Measurements from ENCODE around the gene BCAR3.

The BCAR3 gene

DNA sequence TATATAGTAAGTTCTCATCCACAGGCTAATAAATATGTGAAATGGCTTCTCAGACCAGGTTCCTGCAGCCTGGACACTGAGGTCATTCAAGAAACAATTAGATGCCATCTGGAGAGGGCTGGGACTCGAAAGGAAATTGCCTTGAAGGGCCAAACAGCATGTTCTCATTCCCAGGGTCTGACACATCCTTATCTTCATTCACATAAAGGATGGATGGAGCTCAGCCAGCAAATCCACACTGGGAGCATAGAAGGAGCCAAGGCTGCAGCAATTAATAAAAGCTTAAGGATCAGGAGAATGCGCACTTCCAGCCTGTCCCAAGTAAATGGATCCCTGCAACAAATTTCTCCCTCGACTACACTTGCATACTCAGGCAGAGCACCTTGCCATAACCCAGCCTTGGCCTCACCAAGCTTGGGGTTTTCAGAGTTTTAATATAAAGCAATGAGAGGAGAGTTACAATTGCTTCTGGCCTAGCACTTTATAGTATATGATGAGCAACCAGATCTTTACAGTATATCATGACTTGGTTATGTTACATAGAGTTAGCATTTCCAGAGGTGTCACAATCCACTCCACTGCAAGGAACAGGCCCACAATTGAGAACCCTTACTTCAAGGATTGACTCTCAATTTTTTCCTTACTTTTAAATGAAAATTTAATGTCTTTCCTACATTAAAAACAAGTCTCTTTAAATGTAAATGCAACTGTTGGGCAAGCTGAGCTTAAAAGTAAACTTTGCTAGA, 55.9 kb downstream of the BCAR3 start:
- no peak for TF ChIP-seq EP300 (IDR thresholded peaks at IDR 0.05; ENCODE audit: borderline replicate concordance)
- no peak for TF ChIP-seq RAD21 (IDR thresholded peaks at IDR 0.05; ENCODE audit: low read depth)
- no peak for TF ChIP-seq TCF12 (IDR thresholded peaks at IDR 0.05; ENCODE audit: low read depth)
- no peak for TF ChIP-seq CEBPB (IDR thresholded peaks at IDR 0.05)

DNA sequence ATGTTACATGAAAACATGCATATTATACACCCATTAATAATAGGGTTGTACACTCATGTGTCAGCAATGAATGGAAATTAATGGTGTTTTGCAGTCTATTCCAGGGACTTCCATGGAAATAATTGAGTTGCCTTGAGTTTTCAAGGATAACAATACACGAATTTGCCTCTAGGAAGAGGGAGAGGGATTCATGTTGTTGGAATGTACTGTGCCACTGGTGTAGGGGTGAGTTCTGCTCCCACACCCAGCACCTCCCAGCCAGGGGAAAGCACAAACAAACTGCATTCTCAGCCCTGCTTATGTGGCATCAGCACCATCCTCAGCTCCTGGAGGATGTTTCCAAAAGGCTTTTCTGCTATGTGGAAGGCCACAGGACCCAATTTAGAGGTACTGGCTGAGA, 57.8 kb downstream of the BCAR3 start:
- no peak for TF ChIP-seq EP300 (IDR thresholded peaks at IDR 0.05; ENCODE audit: borderline replicate concordance)
- no peak for TF ChIP-seq RAD21 (IDR thresholded peaks at IDR 0.05; ENCODE audit: low read depth)
- no peak for TF ChIP-seq CREB1 (IDR thresholded peaks at IDR 0.05; ENCODE audit: low read depth)
- TF ChIP-seq NFIC (IDR thresholded peaks at IDR 0.05), result no peak
- no peak for TF ChIP-seq FOXM1 (IDR thresholded peaks at IDR 0.05; ENCODE audit: borderline replicate concordance, low read depth)
- TF ChIP-seq TCF12 (IDR thresholded peaks at IDR 0.05; ENCODE audit: low read depth), result no peak
- TF ChIP-seq, protein P1, sequence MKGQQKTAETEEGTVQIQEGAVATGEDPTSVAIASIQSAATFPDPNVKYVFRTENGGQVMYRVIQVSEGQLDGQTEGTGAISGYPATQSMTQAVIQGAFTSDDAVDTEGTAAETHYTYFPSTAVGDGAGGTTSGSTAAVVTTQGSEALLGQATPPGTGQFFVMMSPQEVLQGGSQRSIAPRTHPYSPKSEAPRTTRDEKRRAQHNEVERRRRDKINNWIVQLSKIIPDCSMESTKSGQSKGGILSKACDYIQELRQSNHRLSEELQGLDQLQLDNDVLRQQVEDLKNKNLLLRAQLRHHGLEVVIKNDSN (IDR thresholded peaks at IDR 0.05), result no peak
- TF ChIP-seq, protein P2, sequence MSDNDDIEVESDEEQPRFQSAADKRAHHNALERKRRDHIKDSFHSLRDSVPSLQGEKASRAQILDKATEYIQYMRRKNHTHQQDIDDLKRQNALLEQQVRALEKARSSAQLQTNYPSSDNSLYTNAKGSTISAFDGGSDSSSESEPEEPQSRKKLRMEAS (IDR thresholded peaks at IDR 0.05), result no peak
- TF ChIP-seq TAF1 (IDR thresholded peaks at IDR 0.05; ENCODE audit: low read depth), result no peak
- no peak for TF ChIP-seq CEBPB (IDR thresholded peaks at IDR 0.05)
- no peak for TF ChIP-seq ZBTB7A (IDR thresholded peaks at IDR 0.05; ENCODE audit: low read depth)
- TF ChIP-seq, protein P3, sequence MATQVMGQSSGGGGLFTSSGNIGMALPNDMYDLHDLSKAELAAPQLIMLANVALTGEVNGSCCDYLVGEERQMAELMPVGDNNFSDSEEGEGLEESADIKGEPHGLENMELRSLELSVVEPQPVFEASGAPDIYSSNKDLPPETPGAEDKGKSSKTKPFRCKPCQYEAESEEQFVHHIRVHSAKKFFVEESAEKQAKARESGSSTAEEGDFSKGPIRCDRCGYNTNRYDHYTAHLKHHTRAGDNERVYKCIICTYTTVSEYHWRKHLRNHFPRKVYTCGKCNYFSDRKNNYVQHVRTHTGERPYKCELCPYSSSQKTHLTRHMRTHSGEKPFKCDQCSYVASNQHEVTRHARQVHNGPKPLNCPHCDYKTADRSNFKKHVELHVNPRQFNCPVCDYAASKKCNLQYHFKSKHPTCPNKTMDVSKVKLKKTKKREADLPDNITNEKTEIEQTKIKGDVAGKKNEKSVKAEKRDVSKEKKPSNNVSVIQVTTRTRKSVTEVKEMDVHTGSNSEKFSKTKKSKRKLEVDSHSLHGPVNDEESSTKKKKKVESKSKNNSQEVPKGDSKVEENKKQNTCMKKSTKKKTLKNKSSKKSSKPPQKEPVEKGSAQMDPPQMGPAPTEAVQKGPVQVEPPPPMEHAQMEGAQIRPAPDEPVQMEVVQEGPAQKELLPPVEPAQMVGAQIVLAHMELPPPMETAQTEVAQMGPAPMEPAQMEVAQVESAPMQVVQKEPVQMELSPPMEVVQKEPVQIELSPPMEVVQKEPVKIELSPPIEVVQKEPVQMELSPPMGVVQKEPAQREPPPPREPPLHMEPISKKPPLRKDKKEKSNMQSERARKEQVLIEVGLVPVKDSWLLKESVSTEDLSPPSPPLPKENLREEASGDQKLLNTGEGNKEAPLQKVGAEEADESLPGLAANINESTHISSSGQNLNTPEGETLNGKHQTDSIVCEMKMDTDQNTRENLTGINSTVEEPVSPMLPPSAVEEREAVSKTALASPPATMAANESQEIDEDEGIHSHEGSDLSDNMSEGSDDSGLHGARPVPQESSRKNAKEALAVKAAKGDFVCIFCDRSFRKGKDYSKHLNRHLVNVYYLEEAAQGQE (IDR thresholded peaks at IDR 0.05; ENCODE audit: low read depth), result no peak

DNA sequence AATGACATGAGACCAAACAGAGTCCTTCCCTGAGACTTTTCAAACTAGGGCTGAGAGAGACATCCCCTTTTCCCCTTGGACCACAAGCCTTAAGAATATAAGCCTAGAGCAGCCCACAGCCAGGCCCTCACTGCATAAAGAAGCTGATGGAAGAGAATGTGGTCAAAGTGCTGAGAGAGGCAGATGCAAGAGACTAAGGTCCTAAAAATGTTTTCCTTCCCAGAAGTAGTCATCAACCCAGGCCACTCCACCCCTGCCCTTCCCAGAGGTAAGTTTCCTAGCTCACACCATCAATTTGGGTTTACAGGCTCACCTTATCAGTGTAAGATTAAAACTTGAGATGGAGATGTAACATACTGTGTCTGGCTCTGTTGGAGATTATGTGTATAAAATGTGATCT, 58.2 kb downstream of the BCAR3 start:
- TF ChIP-seq, protein P1 (IDR thresholded peaks at IDR 0.05), result no peak
- TF ChIP-seq CREB1 (IDR thresholded peaks at IDR 0.05; ENCODE audit: low read depth), result no peak
- TF ChIP-seq TCF12 (IDR thresholded peaks at IDR 0.05; ENCODE audit: low read depth), result no peak
- TF ChIP-seq YY1 (IDR thresholded peaks at IDR 0.05; ENCODE audit: low read depth), result no peak
- no peak for TF ChIP-seq NFIC (IDR thresholded peaks at IDR 0.05)
- TF ChIP-seq, protein P2 (IDR thresholded peaks at IDR 0.05), result no peak
- TF ChIP-seq CEBPB (IDR thresholded peaks at IDR 0.05), result no peak
- no peak for TF ChIP-seq RAD21 (IDR thresholded peaks at IDR 0.05; ENCODE audit: low read depth)
- TF ChIP-seq TEAD4 (IDR thresholded peaks at IDR 0.05), result no peak
- TF ChIP-seq ZBTB7A (IDR thresholded peaks at IDR 0.05; ENCODE audit: low read depth), result no peak
- no peak for TF ChIP-seq TAF1 (IDR thresholded peaks at IDR 0.05; ENCODE audit: low read depth)
- TF ChIP-seq, protein P3 (IDR thresholded peaks at IDR 0.05; ENCODE audit: low read depth), result no peak
- TF ChIP-seq EGR1 (IDR thresholded peaks at IDR 0.05), result no peak
- no peak for TF ChIP-seq FOXM1 (IDR thresholded peaks at IDR 0.05; ENCODE audit: borderline replicate concordance, low read depth)
- no peak for TF ChIP-seq EP300 (IDR thresholded peaks at IDR 0.05; ENCODE audit: borderline replicate concordance)

DNA sequence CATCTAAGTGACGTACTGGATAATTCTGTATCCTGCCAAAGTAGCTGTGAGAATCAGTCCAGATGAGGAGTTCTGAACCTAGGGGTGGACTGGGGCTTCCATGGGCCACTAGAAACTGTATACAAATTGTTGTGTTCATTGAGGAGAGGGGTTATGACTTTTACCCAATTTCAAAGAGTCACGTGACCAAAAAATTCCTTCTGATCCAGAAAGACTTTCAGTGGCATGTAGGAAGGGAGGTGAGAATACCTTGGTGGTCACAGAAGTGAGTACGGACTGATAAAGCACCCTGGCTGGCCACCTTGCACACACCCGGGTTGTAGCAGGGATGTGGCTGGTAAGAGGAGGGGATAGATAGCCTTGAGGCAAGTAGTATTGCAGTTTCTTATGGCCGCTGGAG, 60.4 kb downstream of the BCAR3 start:
- TF ChIP-seq EP300 (IDR thresholded peaks at IDR 0.05; ENCODE audit: borderline replicate concordance) (no peak), ZBTB7A (IDR thresholded peaks at IDR 0.05; ENCODE audit: low read depth) (no peak), FOXM1 (IDR thresholded peaks at IDR 0.05; ENCODE audit: borderline replicate concordance, low read depth) (no peak)
- TF ChIP-seq, protein P2 (IDR thresholded peaks at IDR 0.05), result no peak

DNA sequence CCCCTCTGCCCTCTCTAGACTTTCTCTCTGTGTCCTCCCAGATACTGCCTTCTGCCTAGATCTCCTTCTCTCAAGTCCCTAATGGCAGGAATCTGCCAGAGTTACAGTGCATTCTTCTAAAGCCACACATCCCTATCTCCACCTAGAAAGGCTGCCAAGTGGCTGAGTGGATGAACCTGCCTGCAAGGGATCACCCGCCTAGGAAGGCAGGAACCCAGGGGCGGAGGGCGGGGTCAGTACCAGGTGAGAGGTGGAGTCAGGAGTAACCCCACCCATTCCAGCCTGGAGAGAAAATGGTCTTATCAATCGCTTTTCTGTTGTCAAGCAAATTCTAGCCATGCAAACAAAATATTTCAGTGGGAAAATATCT, 60.8 kb downstream of the BCAR3 start:
- TF ChIP-seq TAF1 (IDR thresholded peaks at IDR 0.05; ENCODE audit: low read depth), result no peak
- TF ChIP-seq, protein P1 (IDR thresholded peaks at IDR 0.05), result no peak
